CD4-positive, alpha-beta T cell (primary cell): ENCODE data around the gene KHK. TPM values are rescaled to one million over a fixed set of nuclear protein-coding genes. Genes with fewer than 3 reads are reported as not detected.

Experiments used
- ATAC-seq: fragments of 200-7000 bp; cut with Tn5 transposase; one replicate; pipeline ENCODE4 v1.10.0; 2022; ENCODE audit warnings: mild to moderate bottlenecking; ENCODE audit not compliant: poor library complexity
- CTCF ChIA-PET: fragments of 350-600 bp; sonication (Branson Sonifier 250); formaldehyde crosslinking; loops from one replicate; lab custom pipeline; 2021; ENCODE audit warnings: antibody characterized with exemption, inconsistent platforms; lab: Charles Lee
- POLR2A ChIA-PET: fragments of 350-600 bp; sonication (Branson Sonifier 250); formaldehyde crosslinking; loops from one replicate; lab custom pipeline; 2021; ENCODE audit warnings: antibody characterized with exemption, inconsistent platforms; lab: Charles Lee
- DNase-seq, 14 experiments: peaks; one replicate each; pipeline ENCODE4 v3.0.0-alpha.2; 2013 to 2020; ENCODE audit warnings: mixed read lengths in 2 of 14
- H3K27ac ChIP-seq, 2 donors: one replicate each; pipeline versions ENCODE4 v1.5.1 to v1.7.0; 2013; ENCODE audit warnings: low read length in 2 of 2, low read depth in 1 of 2, mild to moderate bottlenecking in 1 of 2
- H3K27me3 ChIP-seq, 2 experiments: 1 replicate in 1 of 2; 2 replicates in 1 of 2; pipeline versions ENCODE4 v1.6.1 to v1.7.0; 2013; ENCODE audit warnings: low read length in 2 of 2, control low read depth in 1 of 2, mild to moderate bottlenecking in 1 of 2, moderate library complexity in 1 of 2; ENCODE audit not compliant: insufficient read depth in 2 of 2, control insufficient read depth in 1 of 2
- H3K36me3 ChIP-seq: one replicate; pipeline ENCODE4 v1.6.1; 2013; ENCODE audit warnings: low read length, control low read depth; ENCODE audit not compliant: insufficient read depth
- H3K4me1 ChIP-seq: one replicate; pipeline ENCODE4 v1.6.1; 2013; ENCODE audit warnings: low read length, control low read depth; ENCODE audit not compliant: insufficient read depth
- H3K4me3 ChIP-seq: one replicate; pipeline ENCODE4 v1.5.1; 2013; ENCODE audit warnings: mild to moderate bottlenecking, low read length, moderate library complexity
- H3K9me3 ChIP-seq, 2 experiments: 1 replicate in 1 of 2; 2 replicates in 1 of 2; pipeline versions ENCODE4 v1.6.1 to v1.7.0; 2013; ENCODE audit warnings: low read length in 2 of 2, mild to moderate bottlenecking in 2 of 2, control low read depth in 1 of 2, moderate library complexity in 1 of 2; ENCODE audit not compliant: control insufficient read depth in 1 of 2, insufficient read depth in 1 of 2
- H3K27ac Mint-ChIP-seq: one replicate; pipeline ENCODE4 v1.8.0; 2020; ENCODE audit warnings: mixed read lengths
- H3K27me3 Mint-ChIP-seq: one replicate; pipeline ENCODE4 v1.8.0; 2021; ENCODE audit warnings: mixed read lengths
- H3K36me3 Mint-ChIP-seq: one replicate; pipeline ENCODE4 v1.8.0; 2021; ENCODE audit warnings: low read depth, mixed read lengths
- H3K4me1 Mint-ChIP-seq: one replicate; pipeline ENCODE4 v1.8.0; 2021; ENCODE audit warnings: low read depth, mixed read lengths
- H3K4me3 Mint-ChIP-seq: one replicate; pipeline ENCODE4 v1.8.0; 2020; ENCODE audit warnings: mild to moderate bottlenecking, mixed read lengths
- H3K9me3 Mint-ChIP-seq: one replicate; pipeline ENCODE4 v1.8.0; 2020; ENCODE audit warnings: mixed read lengths
- intact Hi-C, 2 experiments: fragments of 100-400 bp; cut with DNase I in 1 of 2; cut with micrococcal nuclease in 1 of 2; formaldehyde crosslinking; loops; one replicate each; pipeline versions ENCODE4 v1.15.1 to v1.9.0; 2023 to 2025; cut with DNase I, micrococcal nuclease
- total RNA-seq, 174 experiments: library from RNA in 2 of 174; stranded (reverse) in 2 of 174; gene quantifications; one replicate each; pipeline ENCODE4 v1.2.3 and lab custom pipeline; 2021 to 2026
- TF ChIP-seq, protein P1 (sequence below): fragments of 200-600 bp; IDR thresholded peaks from one replicate; pipeline ENCODE4 v1.8.0; 2022; ENCODE audit warnings: antibody characterized with exemption, mild to moderate bottlenecking

Gene KHK
- total RNA-seq, 2 experiments from 2014 or later: 4.7 TPM

DNA sequence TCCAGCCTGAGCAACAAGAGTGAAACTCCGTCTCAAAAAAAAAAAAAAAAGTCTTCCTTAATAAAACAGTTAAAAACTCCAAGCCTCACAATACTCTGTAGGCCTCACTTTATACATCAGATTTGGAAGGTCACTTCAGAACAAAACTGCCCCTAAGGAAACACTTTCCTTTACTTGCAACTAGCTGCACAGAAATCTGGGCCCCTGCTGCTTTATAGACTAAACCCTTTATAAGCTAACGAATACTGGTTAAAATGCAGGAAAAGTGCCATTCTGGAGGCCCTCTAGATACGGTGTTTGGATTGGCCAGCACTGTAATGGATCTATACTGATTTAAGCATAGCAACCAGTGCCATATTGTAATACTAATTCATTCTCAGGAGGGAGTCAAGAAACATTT lies 38.5 kb downstream of the KHK start:
- H3K4me3 Mint-ChIP-seq: peak overlapping the region; percentile 80

GRCh38 chr2:27126252-27126710 lies 39.7 kb downstream of the KHK start:
- ATAC-seq: no peak
- Mint-ChIP-seq H3K27ac (no peak overlapping the region), H3K27me3 (no peaks in the 10 kb centered on the region), H3K36me3 (peaks cover 24% of the 10 kb centered on the region), H3K4me3 (peak overlapping the region; percentile 25), H3K9me3 (no peaks in the 10 kb centered on the region), H3K4me1 (peaks cover 8% of the 10 kb centered on the region)
- no peaks in the 10 kb centered on the region for H3K27me3 ChIP-seq
- no peaks in the 10 kb centered on the region for H3K9me3 ChIP-seq
- peaks cover 20% of the 10 kb centered on the region for H3K36me3 ChIP-seq
- intact Hi-C loops: no loop called here
- no peak for DNase-seq
- TF ChIP-seq, protein P1, sequence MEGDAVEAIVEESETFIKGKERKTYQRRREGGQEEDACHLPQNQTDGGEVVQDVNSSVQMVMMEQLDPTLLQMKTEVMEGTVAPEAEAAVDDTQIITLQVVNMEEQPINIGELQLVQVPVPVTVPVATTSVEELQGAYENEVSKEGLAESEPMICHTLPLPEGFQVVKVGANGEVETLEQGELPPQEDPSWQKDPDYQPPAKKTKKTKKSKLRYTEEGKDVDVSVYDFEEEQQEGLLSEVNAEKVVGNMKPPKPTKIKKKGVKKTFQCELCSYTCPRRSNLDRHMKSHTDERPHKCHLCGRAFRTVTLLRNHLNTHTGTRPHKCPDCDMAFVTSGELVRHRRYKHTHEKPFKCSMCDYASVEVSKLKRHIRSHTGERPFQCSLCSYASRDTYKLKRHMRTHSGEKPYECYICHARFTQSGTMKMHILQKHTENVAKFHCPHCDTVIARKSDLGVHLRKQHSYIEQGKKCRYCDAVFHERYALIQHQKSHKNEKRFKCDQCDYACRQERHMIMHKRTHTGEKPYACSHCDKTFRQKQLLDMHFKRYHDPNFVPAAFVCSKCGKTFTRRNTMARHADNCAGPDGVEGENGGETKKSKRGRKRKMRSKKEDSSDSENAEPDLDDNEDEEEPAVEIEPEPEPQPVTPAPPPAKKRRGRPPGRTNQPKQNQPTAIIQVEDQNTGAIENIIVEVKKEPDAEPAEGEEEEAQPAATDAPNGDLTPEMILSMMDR: no peak
- H3K4me1 ChIP-seq: peaks cover 17% of the 10 kb centered on the region
- H3K27ac ChIP-seq: no peak overlapping the region
- ChIA-PET POLR2A (no interaction called here), CTCF (no interaction called here)
- no peak overlapping the region for H3K4me3 ChIP-seq

More for the DNA sequence above, 38.5 kb downstream of the KHK start:
- H3K27ac Mint-ChIP-seq: no peak overlapping the region
- peaks cover 9% of the 10 kb centered on the region for H3K4me1 Mint-ChIP-seq
- peaks cover 6% of the 10 kb centered on the region for H3K27me3 Mint-ChIP-seq
- intact Hi-C loops: no loop called here
- Histone ChIP-seq H3K27ac (no peak overlapping the region), H3K9me3 (no peaks in the 10 kb centered on the region), H3K27me3 (no peaks in the 10 kb centered on the region), H3K4me1 (peaks cover 17% of the 10 kb centered on the region), H3K4me3 (no peak overlapping the region), H3K36me3 (peaks cover 8% of the 10 kb centered on the region)
- POLR2A ChIA-PET: interaction anchor here (1.9 to 3.0 kb wide), 2 partner anchors 9 to 11 kb away, joined by 7 to 56 read pairs; partner anchors contain the start of gene PREB
- CTCF ChIA-PET: interaction anchor here (0.6 to 1.9 kb wide), 3 partner anchors 19 to 1531 kb away, joined by 3 to 5 read pairs (median 4); no protein-coding TSS in a partner anchor
- DNase-seq: no peak
- H3K9me3 Mint-ChIP-seq: no peaks in the 10 kb centered on the region
- no peak for ATAC-seq
- peaks cover 12% of the 10 kb centered on the region for H3K36me3 Mint-ChIP-seq
- TF ChIP-seq, protein P1: no peak

DNA sequence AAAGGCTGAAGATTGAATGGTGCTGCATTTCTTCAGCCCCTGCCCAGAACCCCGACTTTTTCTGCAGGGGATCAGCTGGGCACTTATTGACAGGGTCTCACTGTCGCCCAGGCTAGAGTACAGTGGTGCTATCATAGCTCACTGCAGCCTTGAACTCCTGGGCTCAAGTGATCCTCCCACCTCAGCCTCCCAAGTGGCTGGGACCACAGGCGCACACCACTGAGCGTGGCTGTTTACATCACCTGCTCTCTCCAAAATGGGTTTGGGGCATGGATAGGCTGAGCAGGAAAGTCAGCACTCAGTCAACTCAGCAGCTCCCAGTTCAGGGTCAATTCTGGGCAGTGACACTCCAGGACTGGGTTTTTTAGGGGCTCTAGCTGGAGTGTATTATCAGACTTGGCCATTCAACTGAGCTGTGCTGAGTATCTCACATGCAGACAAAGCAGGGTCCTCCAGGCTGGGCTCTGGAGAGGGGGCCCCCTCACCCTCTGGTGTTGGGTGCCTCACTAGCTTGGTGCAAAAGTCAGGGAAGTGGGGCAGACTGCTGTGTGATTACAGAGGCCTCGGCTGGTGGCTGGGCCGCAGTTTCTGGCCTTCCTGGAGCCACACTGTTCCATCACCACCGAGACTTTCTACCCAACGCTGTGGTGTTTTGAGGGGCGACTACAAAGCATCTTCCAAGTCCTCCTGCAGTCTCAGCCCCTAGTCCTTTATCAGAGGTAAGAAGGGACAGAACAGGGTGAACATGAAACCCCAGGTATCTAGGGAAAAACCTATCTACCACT lies 41.5 kb downstream of the KHK start:
- no peak overlapping the region for H3K4me3 Mint-ChIP-seq
- no peaks in the 10 kb centered on the region for H3K9me3 Mint-ChIP-seq
- peaks cover 36% of the 10 kb centered on the region for H3K36me3 ChIP-seq
- no peak for ATAC-seq
- H3K4me1 ChIP-seq: peaks cover 24% of the 10 kb centered on the region
- H3K27me3 ChIP-seq: no peaks in the 10 kb centered on the region
- H3K36me3 Mint-ChIP-seq: peaks cover 31% of the 10 kb centered on the region
- H3K4me1 Mint-ChIP-seq: peaks cover 10% of the 10 kb centered on the region
- intact Hi-C loops: no loop called here
- no peak for DNase-seq
- TF ChIP-seq, protein P1: no peak
- CTCF ChIA-PET: no interaction called here
- H3K27ac Mint-ChIP-seq: peak overlapping the region; percentile 44
- H3K27me3 Mint-ChIP-seq: no peaks in the 10 kb centered on the region
- no peaks in the 10 kb centered on the region for H3K9me3 ChIP-seq
- no peak overlapping the region for H3K27ac ChIP-seq
- H3K4me3 ChIP-seq: no peak overlapping the region
- POLR2A ChIA-PET: interaction anchor here (1.0 kb wide), 1 partner anchor 41 kb away, joined by 3 read pairs; no protein-coding TSS in a partner anchor
